HG02642 (cell line): ENCODE data around the gene XCR1.
"Not testable (repeated sequence)": the region's sequence is repeated elsewhere in the genome, so short reads cannot be mapped to it uniquely, and the experiment has no call there.

Source experiments
- ATAC-seq: cut with Tn5 transposase; IDR thresholded peaks from one replicate; pipeline ENCODE4 v1.9.1; 2021; ENCODE audit warnings: mild to moderate bottlenecking; ENCODE audit not compliant: unreplicated experiment, poor library complexity

The XCR1 gene, protein sequence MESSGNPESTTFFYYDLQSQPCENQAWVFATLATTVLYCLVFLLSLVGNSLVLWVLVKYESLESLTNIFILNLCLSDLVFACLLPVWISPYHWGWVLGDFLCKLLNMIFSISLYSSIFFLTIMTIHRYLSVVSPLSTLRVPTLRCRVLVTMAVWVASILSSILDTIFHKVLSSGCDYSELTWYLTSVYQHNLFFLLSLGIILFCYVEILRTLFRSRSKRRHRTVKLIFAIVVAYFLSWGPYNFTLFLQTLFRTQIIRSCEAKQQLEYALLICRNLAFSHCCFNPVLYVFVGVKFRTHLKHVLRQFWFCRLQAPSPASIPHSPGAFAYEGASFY

DNA sequence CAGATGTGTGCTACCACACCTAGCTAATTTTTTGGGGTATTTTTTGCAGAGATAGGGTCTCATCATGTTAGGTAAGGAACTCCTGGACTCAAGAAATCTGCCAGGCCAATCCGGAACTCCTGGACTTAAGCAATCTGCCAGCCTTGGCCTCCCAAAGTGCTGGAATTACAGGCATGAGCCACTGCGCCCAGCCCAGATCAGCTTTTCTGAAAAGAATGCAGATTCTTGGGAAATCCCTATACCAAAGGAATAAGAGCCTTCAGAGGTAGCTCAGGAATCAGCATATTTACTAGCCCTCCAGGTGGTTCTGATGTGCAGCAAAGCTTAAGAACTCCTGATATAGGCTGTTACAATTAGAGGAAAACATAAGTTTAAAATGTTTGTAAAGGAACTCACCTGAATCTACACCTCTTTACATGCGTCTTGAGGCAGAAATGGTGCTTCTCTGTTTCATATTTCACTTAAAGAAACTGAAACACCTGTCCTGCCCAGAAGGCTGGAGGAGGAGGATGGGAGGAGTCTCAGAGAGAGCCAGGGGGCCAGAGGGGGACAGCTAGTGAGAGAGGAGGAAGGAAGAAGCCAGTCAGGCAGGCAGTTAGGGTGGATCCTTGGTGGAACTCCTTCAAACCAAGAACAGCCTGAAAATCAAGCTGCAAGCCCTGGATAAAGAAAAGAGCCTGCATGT lies at the start of gene XCR1:
TSS of gene XCR1 (minus strand) at position 463 of the 685 bp plus-strand sequence. CDS start 5,536 bp downstream, outside the sequence.
- no peak for ATAC-seq

DNA sequence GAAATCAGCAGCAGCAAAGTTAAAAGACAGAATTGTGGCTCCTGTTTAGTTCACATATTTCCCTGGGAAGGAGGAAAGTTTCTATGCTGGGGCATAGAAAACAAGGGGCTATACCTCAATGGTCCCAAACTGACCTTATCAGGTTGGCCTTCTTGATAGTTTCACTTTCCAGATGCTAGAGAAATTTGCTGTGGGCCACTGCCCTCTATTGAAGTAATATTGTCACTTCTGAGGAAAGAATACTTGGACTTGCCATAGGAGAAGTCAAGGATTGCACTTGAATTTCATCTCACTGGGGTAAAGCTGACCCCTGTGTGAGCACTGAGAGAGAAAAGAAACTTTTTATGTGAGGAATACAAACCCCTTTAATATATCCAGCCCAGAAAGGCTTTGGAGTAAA lies 49.3 kb upstream of the XCR1 start:
- no peak for ATAC-seq

DNA sequence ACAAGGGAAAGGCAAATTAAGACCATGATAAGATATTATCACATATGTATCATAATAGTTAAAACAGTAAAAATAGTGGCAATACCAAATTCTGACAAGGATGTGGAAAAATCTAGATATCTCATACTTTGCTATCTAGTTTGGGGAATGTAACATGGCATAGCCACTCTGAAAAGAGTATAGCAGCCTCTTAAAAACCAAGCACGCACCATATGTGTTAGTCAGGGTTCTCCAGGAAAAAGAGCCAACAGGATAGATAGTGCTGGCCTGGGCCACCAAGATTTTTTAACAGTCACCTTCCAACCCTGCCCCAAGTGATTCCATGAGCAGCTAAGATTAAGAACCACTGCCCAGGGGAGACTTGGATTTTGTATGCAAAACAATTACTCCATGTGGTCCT lies 48.5 kb upstream of the XCR1 start:
- no peak for ATAC-seq

DNA sequence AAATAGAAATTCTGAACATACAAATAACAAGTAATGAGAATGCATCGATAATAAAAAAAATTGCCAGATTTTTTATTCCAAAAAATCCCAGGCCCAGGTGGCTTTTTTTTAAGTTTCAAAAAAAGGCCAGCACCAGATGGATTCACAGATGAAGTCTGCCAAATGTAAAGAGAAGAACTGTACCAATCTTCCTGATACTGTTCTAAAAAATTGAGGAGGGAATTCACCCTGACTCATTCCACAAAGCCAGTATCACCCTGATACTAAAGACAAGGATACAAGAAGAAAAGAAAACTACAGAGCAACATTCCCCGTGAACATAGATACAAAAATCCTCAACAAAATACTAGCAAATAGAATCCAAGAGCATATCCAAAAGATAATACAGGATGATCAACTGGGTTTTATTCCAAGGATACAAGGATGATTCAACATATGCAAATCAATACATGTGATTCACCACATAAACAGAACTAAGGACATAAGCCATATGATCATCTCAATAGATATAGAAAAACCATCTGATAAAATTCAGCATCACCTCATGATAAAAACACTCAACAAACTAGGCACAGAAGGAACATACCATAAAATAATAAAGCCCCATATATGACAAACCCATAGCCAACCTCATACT lies 44.1 kb upstream of the XCR1 start:
- no peak for ATAC-seq

DNA sequence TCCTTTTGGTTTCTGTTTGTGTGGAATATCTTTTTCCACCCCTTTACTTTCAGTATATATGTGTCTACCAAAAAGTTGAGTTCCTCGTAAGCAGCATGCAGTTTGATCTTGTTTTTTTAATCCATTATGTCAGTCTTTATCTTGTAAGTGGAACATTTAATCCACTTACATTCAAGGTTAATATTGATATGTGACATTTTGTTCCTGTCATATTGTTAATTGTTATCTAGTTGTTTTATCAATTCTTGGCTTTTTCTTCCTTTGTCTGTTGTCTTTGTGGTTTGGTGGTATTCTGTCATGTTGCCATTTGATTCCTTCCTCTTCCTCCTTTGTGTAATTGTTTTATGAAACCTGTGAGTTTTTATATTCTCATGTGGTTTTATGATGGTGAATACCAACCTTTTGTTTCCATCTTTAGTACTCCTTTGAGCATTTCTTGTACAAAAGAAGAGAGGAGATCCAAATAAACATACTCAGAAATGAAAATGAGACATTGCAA lies 43.4 kb upstream of the XCR1 start:
- no peak for ATAC-seq

DNA sequence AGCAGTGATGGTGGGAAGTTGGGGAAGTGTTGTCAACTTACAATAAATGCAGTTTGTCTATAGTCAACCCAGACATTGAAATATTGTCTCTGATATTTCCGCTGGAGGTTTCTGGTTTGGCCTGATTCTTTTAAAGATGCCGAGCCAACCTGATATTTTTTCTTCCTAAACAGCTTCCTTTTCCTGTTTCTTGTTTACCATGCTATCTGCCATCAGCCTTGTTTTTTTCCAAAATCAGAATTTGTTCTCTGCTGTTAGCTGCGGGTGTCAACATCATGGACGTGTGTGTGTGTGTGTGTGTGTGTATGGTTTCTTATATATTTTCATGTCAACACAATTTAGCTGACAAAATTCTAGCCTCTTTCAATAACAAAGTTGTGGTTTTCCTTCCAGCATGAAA lies 41.2 kb upstream of the XCR1 start:
- ATAC-seq, result no peak

DNA sequence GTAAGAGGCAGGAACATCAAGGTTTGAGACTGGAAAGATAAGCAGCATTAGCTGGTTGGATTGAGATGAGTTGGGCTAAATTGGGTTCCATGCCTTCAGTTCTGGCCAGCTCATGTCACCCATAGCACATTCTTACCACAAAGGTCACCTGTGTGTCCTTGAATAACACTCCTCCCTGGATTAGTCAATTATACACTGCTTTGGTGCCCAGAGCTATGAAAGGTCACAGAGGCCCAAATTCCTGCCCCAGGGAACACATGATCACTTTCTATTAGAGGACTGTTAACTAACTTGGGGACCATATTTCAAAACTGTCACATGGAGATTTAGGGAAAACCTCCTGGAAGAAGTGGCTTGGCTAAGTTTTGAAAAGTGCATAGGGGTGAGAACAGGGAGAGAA lies 40.1 kb upstream of the XCR1 start:
- ATAC-seq, result no peak

GRCh38 chr3:46065750-46066256 lies 38.5 kb upstream of the XCR1 start:
- ATAC-seq, result no peak

DNA sequence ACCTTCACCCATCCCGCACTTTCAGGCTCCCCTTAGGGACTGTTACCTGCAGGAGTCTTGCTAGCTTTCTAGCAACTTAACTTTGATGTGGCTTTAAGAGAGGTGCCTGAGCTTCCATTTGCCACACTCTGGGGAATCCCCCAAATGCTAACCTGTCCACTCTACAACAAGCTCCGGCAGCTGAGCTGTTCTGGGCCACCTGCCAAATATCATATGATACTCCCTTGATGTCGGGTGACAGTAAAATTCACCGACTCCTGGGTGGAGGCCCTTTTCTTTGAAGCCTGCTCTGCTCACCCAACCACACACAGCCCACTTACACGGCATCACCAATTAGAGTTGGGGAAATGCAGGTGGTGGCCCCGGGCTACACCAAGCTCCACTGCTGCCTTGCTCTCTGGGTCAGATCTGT lies 38.0 kb upstream of the XCR1 start:
- no peak for ATAC-seq

- no peak for ATAC-seq
These were observed 35.4 kb upstream of the XCR1 start for GRCh38 chr3:46062679-46063078.

DNA sequence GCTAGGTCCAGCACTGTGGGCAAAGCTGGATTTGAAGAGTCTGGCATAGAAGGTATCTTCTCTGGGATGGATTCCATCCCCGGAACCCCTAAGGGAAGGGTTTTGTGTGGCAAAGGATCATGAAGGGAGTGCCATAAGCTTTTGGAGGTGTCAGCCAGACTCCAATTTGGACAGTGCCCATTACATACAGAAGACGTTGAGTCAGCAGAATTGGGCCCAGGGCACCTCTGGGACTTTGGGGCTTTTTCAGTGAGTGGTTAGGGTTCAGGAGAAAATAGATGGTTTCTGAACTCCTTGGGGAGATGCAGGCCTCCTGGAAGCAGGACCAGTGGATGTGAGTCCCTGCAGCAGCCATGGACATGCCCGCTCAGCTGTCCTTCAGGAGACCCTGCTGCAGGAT lies 34.6 kb upstream of the XCR1 start:
- no peak for ATAC-seq

- no peak for ATAC-seq
These were observed 33.9 kb upstream of the XCR1 start for GRCh38 chr3:46061108-46061720.

GRCh38 chr3:46060551-46060950 lies 33.3 kb upstream of the XCR1 start:
- no peak for ATAC-seq

GRCh38 chr3:46059432-46059831 lies 32.1 kb upstream of the XCR1 start:
- ATAC-seq, result no peak

DNA sequence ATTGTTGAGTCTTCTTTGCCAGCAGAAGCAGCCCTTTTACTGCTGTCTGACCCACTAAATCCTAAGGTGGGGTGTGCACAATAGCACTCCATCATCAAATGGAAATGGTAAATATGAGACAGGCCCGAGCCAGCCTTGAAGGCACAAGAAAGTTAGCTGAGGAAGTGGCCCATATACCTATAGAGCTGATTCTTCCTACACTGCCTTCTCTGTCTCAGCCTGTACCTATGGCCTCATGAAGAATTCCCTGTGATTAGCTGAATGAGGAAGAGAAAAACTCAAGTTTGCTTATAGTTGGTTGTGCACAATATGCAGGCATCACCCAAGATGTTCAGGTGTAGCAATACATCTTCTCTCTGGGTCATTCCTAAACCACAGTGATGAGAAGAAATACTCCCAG lies 31.7 kb upstream of the XCR1 start:
- no peak for ATAC-seq

- no peak for ATAC-seq
These were observed 30.4 kb upstream of the XCR1 start for GRCh38 chr3:46057716-46058115.

DNA sequence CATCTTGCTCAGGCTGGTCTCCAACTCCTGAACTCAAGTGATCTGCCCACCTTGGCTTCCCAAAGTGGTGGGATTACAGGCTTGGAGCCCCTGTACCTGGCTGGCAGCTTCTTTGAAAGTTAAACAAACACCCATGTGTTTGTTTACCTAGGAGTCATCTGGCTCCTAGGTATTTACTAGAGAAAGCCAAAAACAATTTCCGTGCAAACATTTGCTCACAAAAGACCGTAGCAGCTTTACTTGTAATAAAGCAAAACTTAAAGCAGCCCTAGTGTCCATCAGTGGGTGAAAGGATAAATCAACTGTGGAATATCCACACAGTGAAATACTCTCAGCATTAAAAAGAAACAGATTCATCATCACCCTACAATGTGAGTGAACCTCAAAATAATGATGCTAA lies 29.4 kb upstream of the XCR1 start:
- ATAC-seq, result no peak

DNA sequence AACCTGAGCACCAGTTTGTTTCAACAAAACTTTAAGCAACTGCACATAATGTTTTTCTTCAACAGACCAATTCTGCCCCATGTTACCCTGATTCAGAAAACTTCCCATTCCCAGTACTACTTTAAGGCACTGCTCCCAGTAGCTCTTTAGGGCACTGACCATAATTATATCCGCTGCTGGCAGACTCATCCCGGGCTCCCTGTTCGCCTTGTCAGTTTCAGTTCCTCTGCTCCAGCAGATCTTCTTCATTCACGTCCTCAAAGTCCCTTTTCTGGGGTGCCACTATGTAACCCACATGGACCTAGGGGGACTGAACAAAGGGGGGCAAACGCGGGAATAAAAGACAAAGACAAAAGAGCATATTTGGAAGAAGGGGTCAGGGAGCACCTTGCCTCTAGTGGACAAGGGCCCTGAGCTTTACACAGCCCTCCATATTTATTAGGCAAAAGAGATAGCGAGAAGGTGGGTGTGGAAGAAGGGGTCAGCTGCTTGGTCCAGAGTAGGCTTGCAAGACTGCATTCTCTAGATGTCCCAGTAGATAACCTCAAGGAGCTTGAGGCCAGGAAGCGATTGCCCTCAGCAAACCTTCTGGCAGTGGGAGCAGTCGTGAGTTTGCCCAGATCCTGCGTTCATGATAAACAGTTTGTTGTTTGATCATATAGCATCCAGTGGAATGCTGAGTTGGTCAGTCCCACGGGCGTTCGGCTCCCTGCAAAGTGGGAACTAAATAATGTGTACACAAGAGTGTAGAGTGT lies 26.7 kb upstream of the XCR1 start:
- ATAC-seq, result not testable (repeated sequence)

DNA sequence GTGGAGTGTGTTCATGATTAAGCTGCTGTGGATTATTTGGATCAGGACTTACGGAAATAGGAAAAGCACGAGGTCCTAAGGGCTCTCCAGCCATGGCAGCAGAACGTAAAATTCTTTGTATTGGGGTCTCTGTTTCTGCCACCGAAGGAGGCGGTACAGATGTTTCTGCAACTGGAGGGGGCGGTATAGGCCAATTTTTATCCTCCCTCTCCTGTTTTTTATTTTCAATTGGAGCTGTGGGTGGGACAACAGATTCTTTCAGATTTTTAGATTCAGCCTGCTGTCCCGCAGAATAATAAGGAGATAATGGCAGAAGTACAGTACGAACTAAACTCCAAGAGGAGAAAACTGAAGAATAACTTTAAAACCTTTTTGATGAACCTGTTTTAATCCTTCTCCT lies 26.0 kb upstream of the XCR1 start:
- ATAC-seq, result not testable (repeated sequence)

- no peak for ATAC-seq
These were observed 25.2 kb upstream of the XCR1 start for GRCh38 chr3:46052531-46052930.
